Measurements from ENCODE around the gene GXYLT2. TPM values are rescaled to one million over a fixed set of nuclear protein-coding genes. Genes with fewer than 3 reads are reported as not detected.

The GXYLT2 gene
- total and polyA plus RNA-seq, 2 experiments from 2014 or later = 2.0 to 5.8 TPM

DNA sequence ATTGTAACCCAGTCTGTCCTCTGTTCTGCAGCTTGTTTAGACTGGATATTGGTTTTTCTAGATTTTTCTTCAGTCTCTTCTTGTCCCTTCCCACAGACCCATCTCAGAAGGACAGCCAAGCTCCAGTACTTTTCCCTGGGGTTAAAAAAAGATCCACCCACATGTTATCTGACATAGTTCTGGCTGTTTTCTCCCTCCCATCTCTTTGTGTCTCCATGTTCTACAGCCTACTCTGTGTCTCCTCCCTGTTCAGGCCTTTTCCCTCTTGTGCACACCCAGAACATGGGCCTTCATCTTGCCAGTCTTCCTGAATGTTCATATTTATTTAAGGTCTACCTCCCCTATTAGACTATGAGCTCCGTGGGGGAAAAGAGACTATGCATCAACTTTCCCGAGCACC, 103.7 kb downstream of the GXYLT2 start:
- Mint-ChIP-seq H3K27ac (no peak overlapping the region), H3K9me3 (no peaks in the 10 kb centered on the region; the same call in 2 of the 3 replicates), H3K4me3 (no peak overlapping the region), H3K36me3 (ENCODE audit: low read depth) (no peaks in the 10 kb centered on the region; the same call in 2 of the 3 replicates), H3K27me3 (ENCODE audit: insufficient read depth, low read depth, poor library complexity) (peaks cover 7% of the 10 kb centered on the region), H3K4me1 (peaks cover 5% of the 10 kb centered on the region)
- Histone ChIP-seq H3F3A (replicated peaks; ENCODE audit: low read depth) (no peaks in the 10 kb centered on the region), H2AFZ (no peak overlapping the region), H3K27ac (ENCODE audit: low read depth) (no peak overlapping the region), H3K9me2 (ENCODE audit: insufficient read depth) (no peaks in the 10 kb centered on the region), H3K4me3 (no peak overlapping the region), H3K36me3 (ENCODE audit: insufficient read depth) (no peaks in the 10 kb centered on the region), H3K4me2 (no peak overlapping the region), H3K4me1 (ENCODE audit: insufficient read depth) (no peaks in the 10 kb centered on the region; the same call in 1 of the 2 replicates), H3K27me3 (ENCODE audit: insufficient read depth) (no peaks in the 10 kb centered on the region), H3K79me2 (replicated peaks; ENCODE audit: insufficient read depth) (no peaks in the 10 kb centered on the region), H4K20me1 (replicated peaks; ENCODE audit: insufficient read depth) (no peaks in the 10 kb centered on the region)
- DNase-seq (ENCODE audit: low spot score) (no peak), ATAC-seq (no peak)
- TF ChIP-seq CREB1 (CRISPR knock-in tag; IDR thresholded peaks at IDR 0.05; ENCODE audit: low read depth) (no peak), STAT1 (IDR thresholded peaks at IDR 0.05; ENCODE audit: unreplicated experiment) (no peak), NANOG (IDR thresholded peaks at IDR 0.05; ENCODE audit: borderline replicate concordance) (no peak), EZH2phosphoT487 (IDR thresholded peaks at IDR 0.05; ENCODE audit: unreplicated experiment) (no peak), JUNB (IDR thresholded peaks at IDR 0.05; ENCODE audit: unreplicated experiment) (no peak), EZH2 (IDR thresholded peaks at IDR 0.05; ENCODE audit: low read depth, unreplicated experiment) (no peak), ZNF331 (CRISPR knock-in tag; IDR thresholded peaks at IDR 0.05; ENCODE audit: low read depth) (no peak), ZNF114 (CRISPR knock-in tag; IDR thresholded peaks at IDR 0.05) (no peak)
- TF ChIP-seq, protein P1, sequence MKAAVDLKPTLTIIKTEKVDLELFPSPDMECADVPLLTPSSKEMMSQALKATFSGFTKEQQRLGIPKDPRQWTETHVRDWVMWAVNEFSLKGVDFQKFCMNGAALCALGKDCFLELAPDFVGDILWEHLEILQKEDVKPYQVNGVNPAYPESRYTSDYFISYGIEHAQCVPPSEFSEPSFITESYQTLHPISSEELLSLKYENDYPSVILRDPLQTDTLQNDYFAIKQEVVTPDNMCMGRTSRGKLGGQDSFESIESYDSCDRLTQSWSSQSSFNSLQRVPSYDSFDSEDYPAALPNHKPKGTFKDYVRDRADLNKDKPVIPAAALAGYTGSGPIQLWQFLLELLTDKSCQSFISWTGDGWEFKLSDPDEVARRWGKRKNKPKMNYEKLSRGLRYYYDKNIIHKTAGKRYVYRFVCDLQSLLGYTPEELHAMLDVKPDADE (IDR thresholded peaks at IDR 0.05) = no peak
- TF ChIP-seq, protein P2, sequence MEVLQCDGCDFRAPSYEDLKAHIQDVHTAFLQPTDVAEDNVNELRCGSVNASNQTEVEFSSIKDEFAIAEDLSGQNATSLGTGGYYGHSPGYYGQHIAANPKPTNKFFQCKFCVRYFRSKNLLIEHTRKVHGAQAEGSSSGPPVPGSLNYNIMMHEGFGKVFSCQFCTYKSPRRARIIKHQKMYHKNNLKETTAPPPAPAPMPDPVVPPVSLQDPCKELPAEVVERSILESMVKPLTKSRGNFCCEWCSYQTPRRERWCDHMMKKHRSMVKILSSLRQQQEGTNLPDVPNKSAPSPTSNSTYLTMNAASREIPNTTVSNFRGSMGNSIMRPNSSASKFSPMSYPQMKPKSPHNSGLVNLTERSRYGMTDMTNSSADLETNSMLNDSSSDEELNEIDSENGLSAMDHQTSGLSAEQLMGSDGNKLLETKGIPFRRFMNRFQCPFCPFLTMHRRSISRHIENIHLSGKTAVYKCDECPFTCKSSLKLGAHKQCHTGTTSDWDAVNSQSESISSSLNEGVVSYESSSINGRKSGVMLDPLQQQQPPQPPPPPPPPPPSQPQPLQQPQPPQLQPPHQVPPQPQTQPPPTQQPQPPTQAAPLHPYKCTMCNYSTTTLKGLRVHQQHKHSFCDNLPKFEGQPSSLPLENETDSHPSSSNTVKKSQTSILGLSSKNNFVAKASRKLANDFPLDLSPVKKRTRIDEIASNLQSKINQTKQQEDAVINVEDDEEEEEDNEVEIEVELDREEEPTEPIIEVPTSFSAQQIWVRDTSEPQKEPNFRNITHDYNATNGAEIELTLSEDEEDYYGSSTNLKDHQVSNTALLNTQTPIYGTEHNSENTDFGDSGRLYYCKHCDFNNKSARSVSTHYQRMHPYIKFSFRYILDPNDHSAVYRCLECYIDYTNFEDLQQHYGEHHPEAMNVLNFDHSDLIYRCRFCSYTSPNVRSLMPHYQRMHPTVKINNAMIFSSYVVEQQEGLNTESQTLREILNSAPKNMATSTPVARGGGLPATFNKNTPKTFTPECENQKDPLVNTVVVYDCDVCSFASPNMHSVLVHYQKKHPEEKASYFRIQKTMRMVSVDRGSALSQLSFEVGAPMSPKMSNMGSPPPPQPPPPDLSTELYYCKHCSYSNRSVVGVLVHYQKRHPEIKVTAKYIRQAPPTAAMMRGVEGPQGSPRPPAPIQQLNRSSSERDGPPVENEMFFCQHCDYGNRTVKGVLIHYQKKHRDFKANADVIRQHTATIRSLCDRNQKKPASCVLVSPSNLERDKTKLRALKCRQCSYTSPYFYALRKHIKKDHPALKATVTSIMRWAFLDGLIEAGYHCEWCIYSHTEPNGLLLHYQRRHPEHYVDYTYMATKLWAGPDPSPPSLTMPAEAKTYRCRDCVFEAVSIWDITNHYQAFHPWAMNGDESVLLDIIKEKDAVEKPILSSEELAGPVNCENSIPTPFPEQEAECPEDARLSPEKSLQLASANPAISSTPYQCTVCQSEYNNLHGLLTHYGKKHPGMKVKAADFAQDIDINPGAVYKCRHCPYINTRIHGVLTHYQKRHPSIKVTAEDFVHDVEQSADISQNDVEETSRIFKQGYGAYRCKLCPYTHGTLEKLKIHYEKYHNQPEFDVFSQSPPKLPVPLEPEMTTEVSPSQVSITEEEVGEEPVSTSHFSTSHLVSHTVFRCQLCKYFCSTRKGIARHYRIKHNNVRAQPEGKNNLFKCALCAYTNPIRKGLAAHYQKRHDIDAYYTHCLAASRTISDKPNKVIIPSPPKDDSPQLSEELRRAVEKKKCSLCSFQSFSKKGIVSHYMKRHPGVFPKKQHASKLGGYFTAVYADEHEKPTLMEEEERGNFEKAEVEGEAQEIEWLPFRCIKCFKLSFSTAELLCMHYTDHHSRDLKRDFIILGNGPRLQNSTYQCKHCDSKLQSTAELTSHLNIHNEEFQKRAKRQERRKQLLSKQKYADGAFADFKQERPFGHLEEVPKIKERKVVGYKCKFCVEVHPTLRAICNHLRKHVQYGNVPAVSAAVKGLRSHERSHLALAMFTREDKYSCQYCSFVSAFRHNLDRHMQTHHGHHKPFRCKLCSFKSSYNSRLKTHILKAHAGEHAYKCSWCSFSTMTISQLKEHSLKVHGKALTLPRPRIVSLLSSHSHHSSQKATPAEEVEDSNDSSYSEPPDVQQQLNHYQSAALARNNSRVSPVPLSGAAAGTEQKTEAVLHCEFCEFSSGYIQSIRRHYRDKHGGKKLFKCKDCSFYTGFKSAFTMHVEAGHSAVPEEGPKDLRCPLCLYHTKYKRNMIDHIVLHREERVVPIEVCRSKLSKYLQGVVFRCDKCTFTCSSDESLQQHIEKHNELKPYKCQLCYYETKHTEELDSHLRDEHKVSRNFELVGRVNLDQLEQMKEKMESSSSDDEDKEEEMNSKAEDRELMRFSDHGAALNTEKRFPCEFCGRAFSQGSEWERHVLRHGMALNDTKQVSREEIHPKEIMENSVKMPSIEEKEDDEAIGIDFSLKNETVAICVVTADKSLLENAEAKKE (CRISPR knock-in tag; IDR thresholded peaks at IDR 0.05) = no peak

Data from GM23338 (cell line).